Gastrocnemius medialis (tissue), 4 donors: ENCODE data around the gene SELENOS. TPM values are rescaled to one million over a fixed set of nuclear protein-coding genes. Genes with fewer than 3 reads are reported as not detected.
A peak's percentile ranks its signal among the peaks of the same experiment; 100 is the strongest.

Experiments
- ATAC-seq, 2 donors: fragments of 150-250 bp; one replicate each; pipeline ENCODE4 v1.9.1; 2016
- DNase-seq, 2 donors: peaks; one replicate each; pipeline ENCODE4 v3.0.0-alpha.2; 2019
- H3K27ac ChIP-seq, 4 donors: fragments of 200-600 bp; sonication (generic); 1 replicate in 1 of 4; 2 replicates in 3 of 4; pipeline ENCODE4 v1.5.1; 2016 to 2018; ENCODE audit warnings: mild to moderate bottlenecking in 2 of 4, moderate library complexity in 1 of 4
- H3K27me3 ChIP-seq, 3 donors: fragments of 200-600 bp; sonication (generic) in 2 of 3; 1 replicate in 1 of 3; 2 replicates in 2 of 3; pipeline versions ENCODE4 v1.5.1 to v1.6.0; 2016 to 2019; ENCODE audit warnings: mild to moderate bottlenecking in 1 of 3, moderate library complexity in 1 of 3
- H3K36me3 ChIP-seq, 2 donors: fragments of 200-600 bp; sonication (generic) in 1 of 2; one replicate each; pipeline ENCODE4 v1.5.1; 2017 to 2018
- H3K4me1 ChIP-seq, 2 donors: fragments of 200-600 bp; sonication (generic) in 1 of 2; one replicate each; pipeline ENCODE4 v1.5.1; 2016 to 2017; ENCODE audit warnings: mild to moderate bottlenecking in 2 of 2
- H3K4me3 ChIP-seq, 4 donors: fragments of 200-600 bp; sonication (generic) in 3 of 4; 1 replicate in 1 of 4; 2 replicates in 3 of 4; pipeline ENCODE4 v1.5.1; 2016 to 2019; ENCODE audit warnings: mild to moderate bottlenecking in 2 of 4
- H3K9me3 ChIP-seq, 3 donors: fragments of 200-600 bp; sonication (generic) in 2 of 3; 1 replicate in 1 of 3; 2 replicates in 2 of 3; pipeline ENCODE4 v1.5.1; 2016 to 2019
- POLR2A ChIP-seq, 2 donors: fragments of 450-650 bp; IDR thresholded peaks; one replicate each; pipeline ENCODE4 v1.6.1; 2017; ENCODE audit warnings: antibody characterized with exemption in 2 of 2, mild to moderate bottlenecking in 2 of 2, moderate library complexity in 2 of 2
- in situ Hi-C, 4 donors: fragments of 200-750 bp; cut with MboI; loops; one replicate each; pipeline versions ENCODE4 v1.15.0 to v1.8.0; 2017; ENCODE audit warnings: low sequenced_read_pairs in 4 of 4
- intact Hi-C: fragments of 100-400 bp; cut with DNase I; formaldehyde crosslinking; loops from one replicate; pipeline ENCODE4 v1.15.1; 2023; ENCODE audit warnings: low total_unique reads
- total RNA-seq, 4 donors: library from RNA; depleted of rRNA; stranded (reverse); fragments of >200 nt; gene quantifications; one replicate each; pipeline versions ENCODE4 v1.1.0 to v1.2.3, GENCODE V29; 2016
- TF ChIP-seq, protein P1 (sequence below), 5 experiments: fragments of 450-650 bp in 3 of 5; fragments of 200-600 bp in 2 of 5; sonication (generic) in 2 of 5; IDR thresholded peaks in 4 of 5; conservative IDR thresholded peaks in 1 of 5; 1 replicate in 4 of 5; 2 replicates in 1 of 5; pipeline ENCODE4 v1.5.1; 2016 to 2019; ENCODE audit warnings: antibody characterized with exemption in 5 of 5, mild to moderate bottlenecking in 3 of 5, moderate library complexity in 3 of 5

The SELENOS gene
- total RNA-seq, 4 donors from 2014 or later = 74.9 to 106 (median 89.1) TPM

- Histone ChIP-seq H3K36me3 (no peaks in the 10 kb centered on the region), H3K9me3 (no peaks in the 10 kb centered on the region), H3K4me3 (no peak overlapping the region), H3K27me3 (no peaks in the 10 kb centered on the region), H3K27ac (no peak overlapping the region), H3K4me1 (peaks cover 17 to 21% of the 10 kb centered on the region in 2 donors)
- in situ Hi-C loops = loop anchor here (5.0 to 25.0 kb wide), 6 partner anchors 163 to 643 kb away; partner anchors contain the start of genes ASB7 (in 2 of the 4), LINS1 (in 2 of the 4) and LRRK1 (in 2 of the 4)
- DNase-seq (no peak), ATAC-seq (no peak)
- TF ChIP-seq, protein P1, sequence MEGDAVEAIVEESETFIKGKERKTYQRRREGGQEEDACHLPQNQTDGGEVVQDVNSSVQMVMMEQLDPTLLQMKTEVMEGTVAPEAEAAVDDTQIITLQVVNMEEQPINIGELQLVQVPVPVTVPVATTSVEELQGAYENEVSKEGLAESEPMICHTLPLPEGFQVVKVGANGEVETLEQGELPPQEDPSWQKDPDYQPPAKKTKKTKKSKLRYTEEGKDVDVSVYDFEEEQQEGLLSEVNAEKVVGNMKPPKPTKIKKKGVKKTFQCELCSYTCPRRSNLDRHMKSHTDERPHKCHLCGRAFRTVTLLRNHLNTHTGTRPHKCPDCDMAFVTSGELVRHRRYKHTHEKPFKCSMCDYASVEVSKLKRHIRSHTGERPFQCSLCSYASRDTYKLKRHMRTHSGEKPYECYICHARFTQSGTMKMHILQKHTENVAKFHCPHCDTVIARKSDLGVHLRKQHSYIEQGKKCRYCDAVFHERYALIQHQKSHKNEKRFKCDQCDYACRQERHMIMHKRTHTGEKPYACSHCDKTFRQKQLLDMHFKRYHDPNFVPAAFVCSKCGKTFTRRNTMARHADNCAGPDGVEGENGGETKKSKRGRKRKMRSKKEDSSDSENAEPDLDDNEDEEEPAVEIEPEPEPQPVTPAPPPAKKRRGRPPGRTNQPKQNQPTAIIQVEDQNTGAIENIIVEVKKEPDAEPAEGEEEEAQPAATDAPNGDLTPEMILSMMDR (IDR thresholded peaks at IDR 0.05 in 4 of 5, conservative IDR thresholded peaks at IDR 0.05 in 1 of 5) = no peak
- no peak for TF ChIP-seq POLR2A (IDR thresholded peaks at IDR 0.05)
- intact Hi-C loops = loop anchor here (10.0 kb wide), 3 partner anchors 130 to 910 kb away; partner anchors contain the start of genes ADAMTS17 and LRRK1
Observed at GRCh38 chr15:101255051-101255395, 22.3 kb downstream of the SELENOS start.

DNA sequence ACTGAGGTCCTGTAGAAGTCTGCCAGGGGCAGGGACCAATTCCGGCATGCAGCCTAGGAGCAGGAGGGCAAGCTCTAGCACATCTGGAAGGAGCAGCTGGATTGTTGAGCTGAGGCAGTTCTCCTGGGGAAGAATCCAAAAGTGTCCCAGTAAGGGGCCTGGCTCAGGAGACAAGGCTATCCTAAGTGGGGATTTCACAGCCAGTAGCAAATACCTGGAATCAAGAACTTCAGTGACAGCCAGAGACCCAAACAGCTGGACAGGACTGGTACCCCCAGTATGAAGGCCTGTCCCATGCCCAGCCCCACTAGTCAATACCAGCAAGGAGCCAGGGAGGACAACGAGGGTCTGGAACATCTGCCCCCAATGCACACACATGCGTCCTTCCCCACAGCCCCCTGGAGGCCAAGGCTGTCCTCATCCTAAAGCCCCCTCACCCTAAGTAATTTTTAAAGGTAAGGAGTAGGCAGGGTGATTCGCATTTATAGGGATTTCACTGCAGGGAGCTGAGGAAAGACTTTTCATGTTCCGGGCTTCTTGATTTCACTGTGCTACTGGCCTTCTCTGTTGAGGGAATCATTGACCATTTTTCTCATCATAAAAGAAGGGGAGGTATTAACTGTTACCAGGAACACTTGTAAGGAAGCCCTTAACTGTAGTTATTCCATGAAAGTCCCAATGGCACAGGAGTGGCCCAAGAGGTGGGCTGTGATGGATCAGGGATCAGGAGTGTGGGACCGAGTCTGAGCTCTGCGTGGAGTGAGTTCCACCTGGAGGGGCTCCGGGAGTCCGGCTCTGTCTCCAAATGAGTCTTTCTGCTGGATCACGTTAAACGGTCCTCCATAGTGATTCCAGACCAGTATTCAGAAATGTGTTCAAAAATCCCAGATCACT is 22.9 kb downstream of the SELENOS start:
- ATAC-seq (no peak), DNase-seq (no peak)
- in situ Hi-C loops = loop anchor here (5.0 to 25.0 kb wide), 6 partner anchors 162 to 642 kb away; partner anchors contain the start of genes ASB7 (in 2 of the 4), LINS1 (in 2 of the 4) and LRRK1 (in 2 of the 4)
- TF ChIP-seq, protein P1 (IDR thresholded peaks at IDR 0.05 in 4 of 5, conservative IDR thresholded peaks at IDR 0.05 in 1 of 5) = no peak
- no peak for TF ChIP-seq POLR2A (IDR thresholded peaks at IDR 0.05)
- intact Hi-C loops = loop anchor here (5.0 to 10.0 kb wide), 4 partner anchors 67 to 910 kb away; partner anchors contain the start of genes ADAMTS17 and LRRK1
- H3K4me1 ChIP-seq = peaks cover 23 to 26% of the 10 kb centered on the region in 2 donors
- no peaks in the 10 kb centered on the region for H3K36me3 ChIP-seq
- no peaks in the 10 kb centered on the region for H3K27me3 ChIP-seq
- no peaks in the 10 kb centered on the region for H3K9me3 ChIP-seq
- H3K27ac ChIP-seq = no peak overlapping the region
- H3K4me3 ChIP-seq = no peak overlapping the region

DNA sequence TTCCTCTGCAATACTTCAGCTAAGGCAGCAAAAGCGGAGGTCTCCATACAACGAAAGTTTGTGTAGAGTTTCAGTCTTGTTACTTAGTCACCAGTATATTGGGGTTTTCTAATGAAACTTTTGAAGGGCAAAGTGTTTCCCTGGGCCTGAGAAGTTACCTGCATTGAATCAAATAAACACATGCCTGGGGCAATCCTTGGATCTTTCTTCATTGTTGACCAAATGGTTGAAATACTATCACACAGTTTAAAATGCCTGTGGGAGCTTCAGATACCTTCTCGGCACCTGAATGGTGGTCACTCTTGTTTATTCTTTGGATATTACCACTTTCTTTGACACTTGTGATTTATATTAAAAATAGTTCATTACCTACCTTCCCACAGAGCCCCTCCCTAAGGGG is 24.4 kb downstream of the SELENOS start:
- intact Hi-C loops (loop anchor here (5.0 to 10.0 kb wide), 4 partner anchors 66 to 908 kb away; partner anchors contain the start of genes ADAMTS17 and LRRK1), in situ Hi-C loops (loop anchor here in 3 of 4 donors (25.0 kb wide), 3 partner anchors 341 to 641 kb away; partner anchors contain the start of genes ASB7 (in 2 of the 3), LINS1 (in 2 of the 3) and LRRK1 (in 2 of the 3))
- H3K4me1 ChIP-seq = peaks cover 25 to 29% of the 10 kb centered on the region in 2 donors
- no peak for DNase-seq
- TF ChIP-seq POLR2A (IDR thresholded peaks at IDR 0.05) = no peak
- TF ChIP-seq, protein P1 (IDR thresholded peaks at IDR 0.05 in 4 of 5, conservative IDR thresholded peaks at IDR 0.05 in 1 of 5) = no peak
- no peak for ATAC-seq
- H3K27me3 ChIP-seq = no peaks in the 10 kb centered on the region
- H3K27ac ChIP-seq = peak overlapping the region; percentile 74 to 88 (median 86)
- no peaks in the 10 kb centered on the region for H3K36me3 ChIP-seq
- H3K9me3 ChIP-seq = no peaks in the 10 kb centered on the region
- peak overlapping the region; percentile 54 to 85 (median 69) for H3K4me3 ChIP-seq

DNA sequence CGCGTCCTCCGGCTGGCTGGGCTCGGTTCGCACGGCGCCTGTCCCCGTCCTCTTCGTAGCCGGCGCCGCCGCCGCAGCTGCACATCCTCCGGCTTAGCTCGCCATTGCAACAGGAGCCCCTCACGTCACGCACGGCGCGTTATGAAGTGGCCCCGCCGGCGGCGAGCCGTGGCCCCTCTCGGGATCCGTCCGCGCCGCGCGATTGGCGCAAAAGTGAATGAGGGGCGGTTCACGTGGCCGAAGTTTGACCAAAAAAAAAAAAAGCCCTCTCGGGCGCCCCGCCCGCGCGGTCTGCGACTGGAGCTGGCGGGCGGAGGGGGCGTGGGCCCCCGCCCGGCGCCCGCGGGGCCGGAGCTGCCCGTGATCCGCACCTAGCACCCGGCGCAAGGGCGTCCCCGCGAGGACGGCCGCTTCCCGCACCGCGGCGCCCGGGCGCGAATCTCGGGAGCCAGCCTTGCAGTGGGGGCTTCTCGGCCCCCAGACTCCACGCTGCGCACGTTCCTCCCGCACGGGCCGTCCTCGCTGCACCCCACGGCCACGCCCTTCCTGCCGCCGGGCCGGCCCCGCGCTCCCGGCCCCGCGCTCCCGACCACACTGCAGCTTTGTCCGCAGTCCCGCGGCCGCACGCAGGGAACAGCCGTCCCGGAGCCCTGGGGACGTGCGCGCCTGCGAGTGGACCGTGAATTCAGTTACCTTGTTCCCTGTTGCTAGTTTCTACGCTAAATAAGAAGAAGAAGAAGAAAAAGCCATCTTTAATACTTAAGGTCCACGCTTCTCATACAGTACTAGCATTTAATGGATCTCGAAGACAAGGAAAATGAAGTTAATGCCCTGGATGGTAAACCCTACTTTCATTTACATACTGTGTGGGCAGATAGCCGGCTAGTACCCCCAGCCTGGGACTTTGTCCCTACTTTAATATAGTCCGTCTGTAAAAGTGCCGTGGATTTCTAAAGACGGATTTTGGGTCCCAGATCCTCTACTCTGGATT is 25.2 kb downstream of the SELENOS start, which contains the start of gene CHSY1:
TSS of gene CHSY1 (minus strand) at position 219 of the 991 bp plus-strand sequence. CDS start 592 bp downstream, outside the sequence.
- peak within 1 kb of the TSS; percentile 74 to 88 (median 86) for H3K27ac ChIP-seq
- intact Hi-C loops = loop anchor here (5.0 to 10.0 kb wide), 4 partner anchors 65 to 907 kb away; partner anchors contain the start of genes ADAMTS17 and LRRK1
- H3K9me3 ChIP-seq = no peaks in the 10 kb centered on the region
- no peaks in the 10 kb centered on the region for H3K36me3 ChIP-seq
- TF ChIP-seq, protein P1 (IDR thresholded peaks at IDR 0.05 in 4 of 5, conservative IDR thresholded peaks at IDR 0.05 in 1 of 5) = peak in 3 of 5 experiments; percentile 7 to 37 (median 33)
- TF ChIP-seq POLR2A (IDR thresholded peaks at IDR 0.05) = peak; percentile 90 to 93
- H3K4me3 ChIP-seq = peak within 1 kb of the TSS; percentile 74 to 87 (median 82)
- peak; percentile 84 to 90 for DNase-seq
- H3K27me3 ChIP-seq = no peaks in the 10 kb centered on the region
- peak; percentile 92 to 93 for ATAC-seq
- in situ Hi-C loops = loop anchor here in 3 of 4 donors (25.0 kb wide), 3 partner anchors 340 to 640 kb away; partner anchors contain the start of genes ASB7 (in 2 of the 3), LINS1 (in 2 of the 3) and LRRK1 (in 2 of the 3)
- peaks cover 30 to 36% of the 10 kb centered on the region in 2 donors for H3K4me1 ChIP-seq
